Amniotic epithelial cell (primary cell): ENCODE measurements around the gene AP2S1.

Source experiments
- DNase-seq: peaks from one replicate; pipeline ENCODE4 v3.0.0-alpha.2; 2010; ENCODE audit warnings: low read depth

The AP2S1 gene

DNA sequence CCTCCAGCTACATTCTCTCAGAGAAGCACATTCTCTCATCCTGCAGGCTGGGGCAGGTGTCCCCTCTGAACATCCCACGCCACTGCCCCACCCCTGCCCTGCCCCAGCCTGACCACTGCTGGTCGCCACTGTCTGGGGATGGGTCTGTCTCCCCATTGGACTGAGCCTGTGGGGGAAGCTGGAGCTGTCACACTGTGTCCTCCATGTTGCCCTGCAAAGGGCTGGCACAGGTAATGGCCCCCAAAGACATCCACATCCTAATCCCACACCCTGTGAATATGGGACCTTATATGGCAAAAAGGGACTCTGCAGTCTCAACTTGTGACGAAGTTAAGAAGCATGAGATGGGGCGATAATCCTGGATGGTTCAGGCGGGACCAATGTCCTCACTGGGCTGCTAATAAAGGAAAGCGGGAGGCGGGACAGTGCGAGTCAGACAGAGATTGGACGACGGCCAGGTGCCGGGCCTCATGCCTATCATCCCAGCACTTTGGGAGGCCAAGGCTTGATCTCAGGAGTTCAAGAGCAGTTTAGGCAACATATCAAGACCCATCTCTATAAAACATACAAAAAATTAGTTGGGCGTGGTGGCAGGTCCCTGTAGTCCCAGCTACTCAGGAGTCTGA lies 9.1 kb downstream of the AP2S1 start:
- peak; percentile 45 for DNase-seq

DNA sequence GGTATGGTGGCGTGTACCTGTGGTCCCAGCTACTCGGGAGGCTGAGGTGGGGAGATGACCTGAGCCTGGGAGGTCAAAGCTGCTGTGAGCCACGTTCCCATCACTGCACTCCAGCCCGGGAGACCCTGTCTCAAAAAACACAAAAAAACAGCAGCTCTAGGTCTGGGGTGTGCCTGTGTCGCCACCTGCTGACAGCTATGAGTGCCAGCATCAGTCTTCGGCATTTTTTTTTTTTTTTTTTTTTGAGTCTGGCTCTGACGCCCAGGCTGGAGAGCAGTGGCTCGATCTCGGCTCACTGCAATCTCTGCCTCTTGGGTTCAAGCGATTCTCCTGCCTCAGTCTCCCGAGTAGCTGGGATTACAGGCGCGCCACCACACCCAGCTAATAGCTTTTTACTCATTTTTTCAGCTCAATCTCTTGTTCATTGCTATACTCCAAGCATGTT lies 10.1 kb downstream of the AP2S1 start:
- DNase-seq, result peak; percentile 60

DNA sequence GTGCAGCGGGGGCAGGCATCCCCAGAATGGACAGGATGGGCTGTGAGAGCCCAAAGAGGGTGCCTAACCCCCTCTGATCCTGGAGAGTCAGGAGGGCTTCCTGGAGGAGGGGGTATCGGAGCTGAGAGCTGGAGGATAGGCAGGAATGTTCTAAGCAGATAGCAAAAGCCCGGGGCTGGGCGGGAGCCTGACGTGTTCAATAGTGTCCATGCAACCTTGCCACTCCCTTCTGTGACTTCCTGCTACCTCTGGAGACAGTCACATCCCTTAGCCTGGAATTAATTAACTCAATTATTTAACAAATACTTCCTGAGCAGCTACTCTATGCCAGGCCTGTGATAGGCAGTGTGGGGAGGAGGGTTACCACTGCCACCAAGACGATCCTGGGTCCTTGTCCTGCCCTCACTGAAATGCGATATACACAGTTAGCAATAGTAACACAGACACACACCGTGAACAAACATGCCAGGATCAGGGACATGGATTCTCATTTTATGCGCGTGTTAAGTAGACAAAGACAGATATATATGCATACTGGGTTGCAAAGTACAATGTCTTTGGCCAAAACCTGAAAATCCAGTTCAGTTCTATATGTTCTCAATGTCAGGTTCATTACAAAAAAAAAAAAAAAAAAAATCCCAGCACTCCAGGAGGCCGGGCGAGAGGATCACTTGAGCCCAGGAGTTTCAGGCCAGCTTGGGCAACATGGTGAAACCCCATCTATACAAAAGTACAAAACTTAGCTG lies 10.7 kb downstream of the AP2S1 start:
- no peak for DNase-seq

DNA sequence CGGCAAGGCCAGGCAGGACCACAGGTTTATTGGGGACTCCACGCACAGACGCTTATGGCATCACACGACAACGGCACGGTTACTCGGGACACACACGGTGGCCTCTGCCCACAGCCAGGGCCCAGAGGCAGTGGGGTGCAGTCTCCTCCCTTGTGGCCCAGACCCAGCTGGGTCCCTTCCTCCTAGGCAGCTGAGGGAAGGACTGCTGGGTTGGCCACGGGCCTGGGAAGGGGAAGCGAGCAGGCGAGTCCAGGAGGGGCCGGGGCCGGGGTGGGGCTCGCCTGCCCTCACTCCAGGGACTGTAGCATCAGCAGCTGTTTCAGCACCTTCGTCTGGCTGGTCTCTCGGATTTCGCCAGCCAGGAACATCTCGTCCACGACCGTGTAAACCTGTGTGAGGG lies 12.5 kb downstream of the AP2S1 start:
- DNase-seq, result no peak

DNA sequence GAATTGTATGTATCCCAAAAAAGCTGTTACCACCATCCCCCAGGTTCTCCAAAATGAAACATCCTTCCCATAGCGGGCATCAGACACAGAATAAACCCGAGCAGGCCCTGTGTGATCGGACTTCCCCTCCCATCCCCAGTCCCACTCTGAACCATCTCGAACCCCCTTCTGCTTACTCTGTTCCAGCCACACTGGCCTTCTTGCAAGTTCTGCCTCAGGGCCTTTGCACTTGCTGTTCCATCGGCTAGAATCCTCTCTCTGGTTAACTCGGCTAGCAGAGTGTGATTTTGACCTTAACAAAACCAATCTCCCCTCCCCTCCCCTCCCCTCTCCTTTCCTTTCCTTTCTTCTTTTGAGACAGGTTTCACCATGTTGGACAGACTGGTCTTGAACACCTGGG lies 15.7 kb downstream of the AP2S1 start:
- DNase-seq, result no peak

DNA sequence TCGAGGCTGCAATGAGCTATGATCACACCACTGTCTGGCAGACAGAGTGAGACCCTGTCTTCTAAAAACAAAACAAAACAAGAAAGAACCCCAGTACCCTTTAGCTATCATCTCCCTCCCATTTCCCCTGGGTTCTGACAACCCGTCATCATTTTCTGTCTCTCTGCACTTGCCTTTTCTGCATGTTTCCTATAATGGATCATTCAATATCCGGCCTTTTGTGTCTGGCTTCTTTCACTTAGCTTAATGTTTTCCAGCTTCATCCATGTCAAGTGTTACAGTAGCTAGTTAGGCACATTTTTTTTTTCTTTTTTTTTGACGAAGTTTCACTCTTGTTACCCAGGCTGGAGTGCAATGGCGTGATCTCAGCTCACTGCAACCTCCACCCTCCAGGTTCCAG lies 16.5 kb downstream of the AP2S1 start:
- no peak for DNase-seq

DNA sequence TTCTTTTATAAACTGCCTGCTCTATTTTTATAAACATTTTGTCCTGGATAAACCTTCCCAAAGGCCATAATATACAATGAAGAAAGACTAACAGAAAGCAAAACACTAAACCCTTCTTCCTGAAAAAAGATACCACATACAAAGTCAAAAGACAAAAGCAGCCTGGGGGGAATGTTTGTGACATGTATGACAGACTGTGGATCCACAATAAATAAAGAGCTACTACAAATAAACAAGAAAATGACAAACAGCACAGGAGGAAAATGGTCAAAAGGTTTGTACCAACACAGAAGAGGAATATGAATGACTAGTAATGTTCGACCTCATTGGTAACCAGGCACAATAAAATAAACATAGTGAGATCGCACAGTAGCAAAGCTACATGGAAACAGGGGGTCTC lies 19.8 kb downstream of the AP2S1 start:
- DNase-seq, result no peak

DNA sequence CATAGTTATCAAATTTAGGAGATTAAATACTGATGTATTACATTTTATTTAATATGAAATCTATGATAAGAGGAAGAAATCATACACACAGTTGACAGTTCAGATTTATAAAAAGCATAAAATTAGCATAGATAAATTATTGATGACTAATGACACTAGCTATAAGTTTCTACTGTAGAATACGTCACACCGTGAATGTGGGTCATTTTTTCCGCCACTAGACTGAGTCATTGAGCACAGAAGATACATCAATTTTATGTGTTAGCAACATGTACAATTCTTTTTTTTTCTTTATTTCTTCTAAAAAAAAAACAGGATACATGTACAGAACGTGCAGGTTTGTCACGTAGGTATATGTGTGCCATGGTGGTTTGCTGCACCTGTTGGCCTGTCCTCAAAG lies 22.2 kb downstream of the AP2S1 start:
- DNase-seq, result peak; percentile 50

DNA sequence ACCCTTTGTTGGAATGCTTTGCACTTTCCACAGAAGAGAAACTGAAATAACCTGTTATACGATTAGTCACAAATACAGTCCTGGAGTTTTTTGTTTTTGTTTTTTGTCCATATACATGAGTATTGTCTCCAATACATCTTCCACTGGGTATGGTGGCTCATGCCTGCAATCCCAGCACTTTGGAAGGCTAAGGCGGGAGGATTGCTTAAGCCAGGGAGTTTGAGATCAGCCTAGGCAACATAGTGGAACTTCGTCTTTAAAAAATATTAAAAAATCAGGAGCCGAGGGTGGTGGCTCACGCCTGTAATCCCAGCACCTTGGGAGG lies 25.0 kb downstream of the AP2S1 start:
- DNase-seq, result no peak

DNA sequence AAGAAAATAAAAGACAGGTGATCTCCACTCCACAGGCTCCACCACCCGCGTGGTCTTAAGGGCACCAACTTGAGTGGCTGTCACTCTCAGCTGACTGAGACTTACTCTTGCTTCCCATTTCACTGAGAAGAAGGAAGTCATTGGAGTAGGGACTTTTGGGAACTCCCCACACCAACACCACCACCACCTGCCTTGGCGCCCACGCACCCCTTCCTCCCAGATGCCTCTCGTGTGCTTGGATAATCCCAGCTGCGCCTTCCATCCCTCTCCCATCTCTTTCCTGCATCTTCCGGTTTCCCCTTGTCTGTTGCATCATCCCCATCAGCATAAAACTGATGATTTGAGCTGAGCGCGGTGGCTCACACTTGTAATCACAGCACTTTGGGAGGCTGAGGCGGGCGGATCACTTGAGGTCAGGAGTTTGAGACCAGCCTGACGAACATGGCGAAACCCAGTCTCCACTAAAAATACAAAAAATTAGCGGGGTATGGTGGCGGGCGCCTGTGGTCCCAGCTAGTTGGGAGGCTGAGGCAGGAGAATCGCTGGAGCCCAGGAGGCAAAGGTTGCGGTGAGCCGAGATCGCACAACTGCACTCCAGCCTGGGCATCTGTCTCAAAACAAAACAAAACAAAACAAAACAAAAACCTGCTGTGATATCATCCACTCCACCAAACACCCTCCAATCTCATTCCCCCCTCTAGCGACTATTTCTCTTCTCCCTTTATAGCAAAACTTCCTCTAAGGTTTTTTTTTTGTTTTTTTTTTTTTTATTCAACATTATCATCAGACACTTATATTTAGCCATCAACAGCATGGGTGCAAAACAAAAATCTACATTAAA lies 25.5 kb downstream of the AP2S1 start:
- no peak for DNase-seq

DNA sequence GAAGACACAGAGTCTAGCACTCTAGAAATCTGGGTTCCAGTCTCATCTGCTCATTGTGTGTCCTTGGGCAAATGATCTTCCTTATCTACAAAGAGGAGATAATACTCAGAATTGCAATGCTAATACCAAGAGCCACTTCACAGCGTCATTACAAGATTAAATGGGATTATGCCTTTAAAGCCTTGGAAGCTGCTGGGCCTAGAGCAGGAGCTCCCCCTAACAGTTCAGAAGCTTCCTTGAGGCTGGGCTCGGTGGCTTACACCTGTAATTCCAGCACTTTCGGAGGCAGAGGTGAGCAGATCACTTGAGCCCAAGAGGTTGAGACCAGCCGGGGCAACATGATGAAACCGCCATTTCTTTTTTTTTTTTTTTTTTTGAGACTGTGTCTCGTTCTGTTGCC lies 27.6 kb downstream of the AP2S1 start:
- DNase-seq, result peak; percentile 16

DNA sequence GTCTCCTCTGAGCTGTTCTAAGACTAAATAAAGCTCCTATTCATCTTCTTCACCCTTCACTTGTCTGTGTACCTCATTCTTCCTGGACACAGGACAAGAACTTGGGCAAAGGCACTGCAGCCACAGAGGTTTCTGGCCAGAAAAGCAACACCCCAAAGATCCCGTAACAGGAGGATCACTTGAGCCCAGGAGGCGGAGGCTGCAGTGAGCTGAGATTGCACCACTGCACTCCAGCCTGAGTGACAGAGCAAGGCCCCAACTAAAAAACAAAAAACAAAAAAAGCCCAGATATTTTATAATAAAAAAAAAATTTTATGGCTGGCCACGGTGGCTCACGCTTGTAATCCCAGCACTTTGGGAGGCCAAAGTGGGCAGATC lies 28.2 kb downstream of the AP2S1 start:
- DNase-seq, result peak; percentile 11

DNA sequence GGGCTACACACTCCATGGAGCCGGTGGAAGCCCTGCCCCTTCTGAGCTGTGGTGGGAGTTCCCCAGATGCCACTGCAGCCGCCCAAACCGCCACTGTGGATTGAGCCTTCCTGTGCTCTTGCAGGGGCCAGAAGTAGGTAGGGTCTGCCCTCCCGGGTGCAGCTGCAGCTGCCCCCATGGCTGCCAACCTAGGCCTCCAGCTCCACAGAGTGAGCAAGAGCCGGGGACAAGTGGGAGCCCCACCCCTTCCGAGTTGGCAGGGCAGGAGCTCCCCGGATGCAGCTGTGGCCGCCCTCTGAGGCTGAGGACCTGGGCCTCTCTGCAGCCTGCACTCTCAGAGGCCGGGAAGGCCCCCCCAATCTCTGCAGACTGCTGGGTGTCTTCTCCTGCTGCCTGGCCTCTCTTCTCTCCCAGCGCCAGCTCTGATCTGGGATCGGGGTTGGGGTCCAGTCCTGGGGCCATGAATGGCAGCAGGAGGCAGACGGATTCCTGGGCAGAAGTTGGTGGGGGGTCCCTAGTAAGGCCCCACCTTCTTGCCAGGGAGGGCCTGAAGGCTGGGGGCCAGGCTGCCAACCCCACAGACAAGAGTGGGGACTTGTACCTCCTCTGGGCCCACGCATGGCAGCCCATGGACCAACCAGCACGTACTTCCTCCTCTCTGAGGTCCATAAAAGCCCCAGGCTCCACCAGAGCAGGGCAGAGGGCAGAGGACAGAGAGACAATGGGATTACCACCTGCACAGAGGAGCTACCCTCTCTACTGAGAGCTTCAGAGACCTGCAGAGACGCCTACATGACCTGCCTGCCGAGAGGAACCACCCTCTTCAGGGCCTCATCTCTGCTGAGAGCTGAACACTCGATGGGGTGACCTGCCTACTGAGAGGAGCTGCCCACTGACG lies 28.9 kb downstream of the AP2S1 start:
- no peak for DNase-seq

DNA sequence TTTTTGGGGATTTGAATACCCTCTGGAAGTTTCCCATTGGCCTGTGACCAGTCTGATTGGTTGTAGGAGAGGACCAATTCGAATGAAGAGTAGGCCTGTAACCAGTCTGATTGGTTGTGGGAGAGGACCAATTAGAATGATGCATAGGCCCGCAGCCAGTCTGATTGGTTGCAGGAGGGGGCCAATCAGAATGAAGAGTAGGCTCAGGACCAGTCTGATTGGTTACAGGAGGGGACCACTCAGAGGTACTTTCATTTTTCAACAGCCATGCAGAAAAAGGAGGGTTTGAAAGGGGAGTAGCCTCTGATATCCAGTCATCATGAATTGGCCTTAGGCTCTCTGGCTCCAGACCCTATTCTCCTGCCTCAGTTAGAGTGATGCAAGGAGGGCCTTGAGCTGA lies 31.8 kb downstream of the AP2S1 start:
- DNase-seq, result peak; percentile 43

DNA sequence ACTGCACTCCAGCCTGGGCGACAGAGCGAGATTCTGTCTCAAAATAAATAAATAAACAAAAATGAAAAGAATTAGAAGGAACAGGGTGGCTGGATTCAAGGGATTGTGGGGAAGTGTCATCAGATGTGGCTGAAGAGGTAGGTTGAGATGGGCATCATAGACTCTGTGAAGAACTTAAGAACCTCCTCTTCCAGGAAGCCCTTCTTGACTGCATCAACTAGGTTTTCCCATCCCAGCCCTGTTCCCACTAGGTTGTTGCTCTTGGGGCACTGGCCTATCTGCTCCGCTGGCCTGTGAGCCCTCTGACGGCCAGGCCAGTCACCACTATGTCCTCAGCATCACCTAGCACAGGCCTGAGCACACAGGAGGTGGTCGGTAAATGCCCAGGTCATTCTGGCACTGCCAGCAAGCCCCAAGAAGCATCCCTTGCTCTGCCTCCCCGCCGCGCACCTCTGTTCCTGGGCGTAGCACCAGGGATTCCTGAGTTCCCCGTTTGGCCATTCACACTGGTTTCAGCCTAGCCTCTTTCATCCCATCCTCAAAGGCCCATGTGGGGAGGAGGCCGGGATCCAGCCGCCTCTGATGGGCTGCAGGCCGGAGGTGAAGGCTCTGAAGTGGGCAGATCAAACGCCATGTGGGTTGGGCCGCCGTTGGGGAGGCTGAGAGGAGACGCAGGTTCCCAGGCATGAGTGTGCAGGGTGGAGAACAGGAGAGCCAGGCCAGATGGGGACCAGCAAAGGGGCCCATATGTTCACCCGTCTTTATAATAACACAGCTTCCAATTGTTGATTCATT lies 34.6 kb downstream of the AP2S1 start:
- DNase-seq, result no peak

DNA sequence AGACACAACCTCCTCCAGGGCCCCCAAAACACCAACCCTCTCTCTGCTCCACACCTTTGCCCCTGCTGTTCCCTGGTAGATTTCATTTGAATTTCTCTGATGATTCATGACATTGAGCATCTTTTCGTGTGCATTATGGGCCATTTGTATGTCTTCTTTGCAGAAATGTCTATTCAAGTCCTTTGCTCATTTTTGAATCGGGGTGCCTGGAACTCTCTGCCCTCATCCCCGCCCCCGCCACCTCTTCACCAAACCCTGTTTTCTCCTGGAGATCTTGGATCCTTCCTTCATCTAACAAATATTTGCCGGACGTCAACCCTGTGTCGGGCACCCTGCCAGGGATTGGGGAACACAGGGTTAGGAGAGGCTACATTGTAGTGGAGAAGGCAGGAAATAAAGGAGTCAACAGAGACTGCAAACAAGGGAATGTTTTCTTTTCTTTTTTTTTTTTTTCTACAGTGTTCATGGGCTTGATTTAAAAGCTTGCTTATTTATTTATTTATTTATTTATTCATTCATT lies 36.7 kb downstream of the AP2S1 start:
- peak; percentile 53 for DNase-seq

DNA sequence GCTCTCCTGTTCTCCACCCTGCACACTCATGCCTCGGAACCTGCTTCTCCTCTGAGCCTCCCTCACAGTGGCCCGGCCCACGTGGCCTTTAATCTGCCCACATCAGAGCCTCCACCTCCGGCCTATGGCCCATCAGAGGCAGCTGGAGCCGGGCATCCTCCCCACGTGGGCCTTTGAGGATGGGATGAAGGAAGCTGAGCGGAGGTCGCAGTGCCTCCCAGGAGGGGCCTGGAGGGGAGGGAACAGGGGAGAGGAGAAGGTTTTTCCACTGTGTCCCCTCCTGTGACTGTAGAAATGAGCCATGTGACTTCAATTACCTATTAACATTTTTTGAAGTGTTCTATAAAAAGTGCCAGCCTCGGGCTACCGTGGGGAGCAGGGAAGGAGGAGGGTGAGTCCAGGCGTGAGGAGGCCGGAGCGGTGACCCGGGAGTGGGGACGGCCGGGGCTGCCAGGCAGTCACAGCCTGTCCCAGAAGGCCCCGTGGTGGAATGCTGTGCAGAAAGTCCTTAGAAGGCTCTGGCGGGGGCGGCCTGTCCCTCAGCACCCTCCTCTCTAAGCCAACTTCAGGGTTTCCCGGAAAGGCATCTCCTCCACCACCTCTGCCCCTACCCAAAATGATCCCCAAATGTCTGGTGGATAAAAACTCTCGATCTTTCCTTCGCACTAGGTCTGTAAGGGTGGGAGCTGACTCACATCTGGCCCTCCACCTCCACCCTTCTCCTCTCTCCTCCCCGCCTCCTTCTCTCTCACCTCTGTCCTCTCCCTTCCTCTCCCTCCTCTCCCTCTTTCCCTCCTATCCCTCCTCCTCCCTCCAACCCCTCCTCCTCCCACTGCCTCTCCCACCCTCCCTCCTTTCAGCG lies 37.4 kb downstream of the AP2S1 start:
- DNase-seq, result no peak

DNA sequence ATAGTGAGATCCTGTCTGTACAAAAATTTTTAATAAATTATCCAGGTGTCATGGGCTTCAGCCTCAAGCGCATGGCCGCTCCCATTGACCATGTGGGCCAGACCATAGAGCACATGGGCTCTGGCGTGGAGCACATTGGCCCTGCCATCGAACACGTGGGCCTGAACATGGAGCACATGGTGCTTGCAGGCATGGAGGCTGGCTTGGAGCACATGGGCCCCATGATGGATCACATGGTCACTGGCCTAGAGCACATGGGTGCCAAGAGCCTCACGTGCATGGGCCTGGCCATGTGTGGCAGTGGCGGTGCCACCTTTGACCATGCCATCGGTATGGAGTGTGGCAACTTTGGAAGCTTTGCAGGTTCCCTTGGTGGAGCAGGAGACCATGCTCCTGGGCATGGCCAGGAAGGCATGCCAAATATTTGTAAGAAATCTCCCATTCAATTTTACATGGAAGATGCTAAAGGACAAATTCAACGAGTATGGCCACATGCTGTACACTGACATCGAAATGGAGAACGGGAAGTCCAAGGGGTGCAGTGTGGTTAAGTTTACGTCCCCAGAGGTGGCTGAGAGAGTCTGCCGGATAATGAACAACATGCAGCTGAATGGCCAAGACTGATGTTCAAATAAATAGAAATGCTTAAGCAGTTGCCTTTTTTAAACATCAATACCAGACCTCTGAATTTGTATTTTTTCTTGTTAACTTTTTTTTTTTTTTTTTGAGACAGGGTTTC lies 40.9 kb downstream of the AP2S1 start:
- DNase-seq, result no peak

DNA sequence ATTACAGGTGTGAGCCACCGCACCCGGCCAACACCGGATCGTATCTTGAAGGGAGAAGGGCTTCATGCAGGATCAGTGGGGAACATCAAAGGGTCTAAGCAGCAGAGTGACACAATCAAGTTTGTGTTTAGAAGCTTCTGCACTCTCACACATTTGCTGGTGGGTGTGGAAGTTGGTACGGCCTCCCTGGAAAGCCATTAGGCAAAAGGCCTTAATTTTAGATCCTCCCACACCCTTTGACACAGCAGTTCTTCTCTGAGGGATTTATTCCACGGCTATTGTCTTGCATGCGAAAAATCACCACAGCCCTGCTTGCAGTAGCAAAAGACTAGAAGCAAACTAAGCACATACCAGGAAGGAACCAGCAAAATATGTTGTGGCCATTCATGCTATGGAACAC lies 44.0 kb downstream of the AP2S1 start:
- DNase-seq, result no peak
